Activated CD8-positive, alpha-beta memory T cell treated with anti-CD3 and anti-CD28 coated beads, Interleukin-2, amount 50 U/mL, for 48 hours (primary cell): ENCODE data around the gene ITCH.
A peak's percentile ranks its signal among the peaks of the same experiment; 100 is the strongest.

Experiments
- DNase-seq: peaks from one replicate; pipeline ENCODE4 v3.0.0-alpha.2; 2020

The ITCH gene

DNA sequence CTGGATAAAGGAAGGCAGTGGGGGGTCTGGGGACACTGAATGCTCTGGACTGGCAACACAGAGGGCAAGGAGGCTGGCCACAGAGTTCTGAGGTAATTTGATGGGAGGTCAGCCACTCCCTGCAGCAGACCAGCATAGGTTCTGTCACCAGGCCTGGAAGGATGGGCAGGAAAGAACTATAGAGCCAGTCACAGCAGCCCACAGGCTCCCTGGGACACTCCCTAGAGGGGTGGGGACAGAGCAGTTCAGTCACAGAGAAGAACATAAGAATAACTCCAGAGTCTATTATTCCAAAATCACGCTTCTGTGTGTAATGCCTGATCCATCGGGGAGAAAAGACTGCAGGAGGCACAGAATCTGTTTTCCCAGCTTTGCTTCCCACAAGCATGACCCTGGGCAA, 172.8 kb downstream of the ITCH start:
- no peak for DNase-seq

DNA sequence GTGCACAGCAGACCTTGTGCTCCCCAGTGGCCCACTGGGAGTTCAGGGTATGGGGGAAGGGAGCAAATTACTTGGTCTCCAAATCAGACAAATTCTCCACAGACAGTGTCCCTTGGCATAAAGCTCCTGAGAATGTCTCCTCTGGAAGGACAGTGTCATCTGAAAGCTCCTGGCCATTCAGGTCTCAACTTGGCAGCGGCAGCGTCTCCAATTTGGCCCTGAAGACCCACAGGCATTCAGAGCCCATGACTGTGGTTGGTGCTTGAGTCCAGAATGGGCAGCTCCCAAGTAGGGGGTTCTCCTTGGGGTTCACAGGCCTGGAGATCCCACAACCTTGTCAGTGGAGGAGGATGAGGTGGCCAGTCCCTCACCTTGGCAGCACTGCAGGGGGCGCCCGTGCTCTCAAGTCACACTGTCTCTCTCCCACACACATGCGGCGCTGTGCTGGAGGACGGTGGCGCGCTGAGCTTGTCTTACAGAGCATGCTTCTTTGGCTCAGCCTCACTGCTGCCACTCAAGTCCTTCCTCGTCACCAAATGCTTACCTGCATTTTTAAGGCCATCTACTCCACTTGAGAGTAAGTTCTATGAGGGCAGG, 173.8 kb downstream of the ITCH start:
- peak; percentile 69 for DNase-seq

DNA sequence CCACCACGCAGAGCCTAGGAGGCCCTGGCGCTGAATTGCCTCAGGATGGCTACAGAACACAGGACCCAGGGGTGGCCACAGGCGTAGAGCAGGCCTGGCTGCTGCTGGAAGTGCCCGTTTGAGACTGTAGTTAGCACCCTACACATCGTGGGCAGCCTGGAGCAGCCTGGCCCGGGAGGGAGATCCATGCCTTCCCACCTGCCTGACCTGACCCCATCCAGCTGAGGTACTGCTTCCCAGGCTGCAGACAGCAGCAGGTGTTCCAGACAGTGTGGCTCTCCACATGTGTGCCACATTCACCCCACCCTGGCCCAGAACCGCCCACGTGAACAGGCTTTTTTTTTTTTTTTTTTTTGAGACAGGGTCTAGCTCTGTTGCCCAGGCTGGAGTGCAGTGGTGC, 174.6 kb downstream of the ITCH start:
- no peak for DNase-seq

DNA sequence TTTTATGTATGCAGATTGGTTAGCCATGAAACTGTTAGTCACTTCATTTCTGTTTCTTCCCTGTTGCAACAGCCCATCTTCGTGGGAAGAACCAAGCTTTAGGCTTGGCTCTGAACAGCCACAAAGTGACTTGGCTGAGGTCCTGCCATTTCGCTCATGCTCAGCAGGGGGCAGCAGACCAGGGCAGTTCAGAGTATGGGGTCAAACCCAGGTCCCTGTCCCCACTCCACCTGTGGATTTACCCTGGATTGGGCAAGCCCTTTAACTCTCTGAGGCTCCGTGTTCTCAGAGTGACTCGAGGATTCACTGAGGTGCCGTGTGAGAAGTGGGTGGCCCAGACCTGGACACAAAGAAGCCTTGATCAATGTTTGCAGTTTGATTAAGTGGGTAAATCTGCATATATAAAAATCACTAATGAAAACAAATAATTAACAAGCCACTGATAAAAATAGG, 175.6 kb downstream of the ITCH start:
- peak; percentile 81 for DNase-seq

DNA sequence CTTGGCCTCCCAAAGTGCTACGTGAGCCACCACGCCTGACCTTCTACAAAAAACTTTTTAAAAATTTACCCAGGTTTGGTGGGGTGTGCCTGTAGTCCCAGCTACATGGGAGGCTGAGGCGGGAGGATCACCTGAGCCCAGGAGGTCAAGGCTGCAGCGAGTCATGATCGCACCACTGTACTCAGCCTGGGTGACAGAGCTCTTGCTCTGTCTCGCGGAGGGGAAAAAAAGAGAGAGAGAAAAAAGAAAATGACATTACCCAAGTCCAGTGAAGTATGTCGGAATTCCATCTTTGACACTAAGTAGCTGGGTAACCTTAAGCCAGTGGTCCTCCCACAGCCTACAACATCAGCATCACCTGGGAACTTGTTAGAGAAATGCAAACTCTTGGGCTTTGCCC, 176.7 kb downstream of the ITCH start:
- no peak for DNase-seq

DNA sequence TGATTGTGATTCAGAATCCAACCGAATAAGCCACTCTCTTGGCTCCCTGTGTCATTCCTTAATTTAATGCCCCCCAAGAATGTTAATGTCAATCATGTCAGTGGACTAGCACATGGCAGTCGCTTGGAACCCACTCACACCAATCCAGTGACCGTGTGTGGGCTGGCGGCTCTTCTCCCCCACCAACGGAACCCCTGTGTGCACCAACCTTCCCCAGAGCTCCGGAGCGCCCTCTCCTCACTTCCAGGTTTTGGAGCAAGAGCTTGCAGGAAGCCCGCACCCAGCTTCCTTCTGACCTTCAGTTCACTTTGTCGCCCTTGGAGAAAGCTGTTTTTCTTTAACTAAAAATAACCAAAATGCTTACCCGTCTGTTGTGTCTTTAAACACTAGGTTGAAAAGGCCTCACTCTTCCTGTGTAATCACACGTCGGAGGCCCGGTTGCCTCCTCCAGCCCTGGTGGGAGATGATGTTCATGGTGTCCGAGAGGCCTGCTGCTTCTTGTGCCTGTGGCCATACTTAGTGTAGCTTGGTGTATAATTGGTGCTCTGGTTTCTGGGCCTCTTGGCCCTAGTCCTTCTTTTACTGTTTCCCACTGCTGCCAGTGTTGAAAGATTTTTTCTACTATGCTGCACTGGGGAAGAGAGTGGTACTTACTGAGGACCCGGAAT, 177.7 kb downstream of the ITCH start:
- no peak for DNase-seq

DNA sequence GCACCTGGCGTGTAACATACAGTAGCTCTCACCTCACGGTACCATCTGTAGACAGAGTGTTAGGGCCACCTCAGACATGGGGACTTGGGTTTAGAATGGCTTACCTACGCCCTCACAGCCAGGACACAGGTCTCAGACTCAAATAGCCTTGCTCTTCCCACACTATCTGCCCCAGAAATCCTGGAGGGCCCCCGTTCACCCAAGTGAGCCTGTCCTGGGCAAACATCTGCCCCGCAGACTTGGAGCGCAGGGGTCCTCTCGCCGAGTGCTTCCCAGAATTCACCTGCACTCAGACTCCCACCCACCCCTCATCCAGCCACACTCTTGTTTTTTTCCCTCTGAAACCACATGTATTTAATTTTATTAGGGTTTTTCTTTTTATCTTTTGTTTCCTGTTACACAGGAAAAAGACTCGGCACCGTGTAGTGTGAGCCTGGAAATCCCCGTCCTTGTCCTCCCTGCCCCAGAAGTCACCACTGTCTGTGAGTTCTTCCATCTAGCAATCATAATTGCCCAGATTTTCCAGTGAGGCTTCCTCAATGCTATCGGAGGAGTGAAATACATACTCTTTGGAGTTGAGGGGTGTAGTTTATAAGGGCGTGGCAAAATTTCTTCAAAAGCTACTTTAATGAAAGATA, 178.3 kb downstream of the ITCH start:
- DNase-seq, result no peak

DNA sequence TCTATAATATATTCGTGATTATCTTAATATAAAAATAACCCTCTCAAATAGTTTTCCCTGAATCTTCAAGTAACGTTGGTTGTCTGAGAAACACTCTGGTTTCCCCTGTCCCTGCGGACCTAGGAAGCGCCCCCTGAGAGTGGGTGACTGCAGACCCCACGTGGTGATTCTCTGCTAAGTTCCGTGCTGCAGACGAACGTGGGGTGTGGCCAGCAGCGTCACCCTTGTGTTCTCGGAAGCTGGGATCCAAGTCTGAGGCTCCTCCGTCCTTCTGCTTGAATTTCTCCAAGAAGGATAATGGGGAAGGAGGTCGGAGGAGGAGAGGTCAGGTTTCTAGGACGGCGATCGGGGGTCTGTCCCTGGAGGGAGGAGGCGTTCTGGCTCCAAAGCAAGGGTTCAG, 178.8 kb downstream of the ITCH start:
- DNase-seq, result no peak

DNA sequence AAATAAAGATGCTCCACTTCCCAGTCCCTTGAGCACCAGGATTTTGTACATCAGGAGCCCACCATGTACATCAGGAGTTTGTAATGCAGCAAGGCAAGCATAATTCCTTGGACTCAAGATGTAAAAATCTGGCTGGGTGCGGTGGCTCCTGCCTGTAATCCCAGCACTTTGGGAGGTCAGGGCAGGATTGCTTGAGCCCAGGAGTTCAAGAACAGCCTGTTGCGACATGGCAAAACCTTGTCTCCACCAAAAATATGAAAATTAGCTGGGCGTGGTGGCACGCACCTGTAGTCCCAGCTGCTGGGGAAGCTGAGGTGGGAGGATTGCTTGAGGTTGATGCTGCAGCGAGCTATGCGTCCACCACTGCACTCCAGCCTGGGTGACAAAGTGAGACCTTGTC, 179.4 kb downstream of the ITCH start:
- DNase-seq, result no peak

DNA sequence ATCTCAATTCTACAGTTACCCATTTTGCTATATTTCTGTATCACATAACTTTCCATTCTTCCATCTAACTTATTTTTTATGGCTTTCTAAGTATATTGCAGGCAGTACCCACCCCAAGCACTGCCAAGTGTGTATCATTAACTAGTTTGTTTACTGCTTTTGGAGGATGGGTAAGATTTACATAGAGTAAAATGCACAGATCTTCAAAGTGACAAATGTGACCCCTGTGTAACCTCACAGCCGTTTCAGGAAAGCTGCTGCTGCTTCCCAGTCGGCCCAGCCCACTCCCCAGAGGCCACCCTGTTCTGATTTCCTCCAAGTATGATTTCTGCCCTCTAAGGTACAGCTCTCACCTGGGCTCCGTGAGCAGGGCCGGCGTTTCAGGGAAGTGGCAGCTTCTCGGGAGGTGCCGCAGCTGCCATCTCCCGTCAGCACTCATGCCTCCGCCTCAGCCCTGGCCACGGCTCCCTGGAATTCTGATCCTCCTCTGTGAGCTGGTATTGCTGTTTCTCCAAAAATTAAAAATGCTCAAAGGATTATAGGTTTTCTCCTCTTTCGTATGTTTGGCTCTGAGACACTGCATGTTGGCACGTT, 180.5 kb downstream of the ITCH start:
- DNase-seq, result no peak

DNA sequence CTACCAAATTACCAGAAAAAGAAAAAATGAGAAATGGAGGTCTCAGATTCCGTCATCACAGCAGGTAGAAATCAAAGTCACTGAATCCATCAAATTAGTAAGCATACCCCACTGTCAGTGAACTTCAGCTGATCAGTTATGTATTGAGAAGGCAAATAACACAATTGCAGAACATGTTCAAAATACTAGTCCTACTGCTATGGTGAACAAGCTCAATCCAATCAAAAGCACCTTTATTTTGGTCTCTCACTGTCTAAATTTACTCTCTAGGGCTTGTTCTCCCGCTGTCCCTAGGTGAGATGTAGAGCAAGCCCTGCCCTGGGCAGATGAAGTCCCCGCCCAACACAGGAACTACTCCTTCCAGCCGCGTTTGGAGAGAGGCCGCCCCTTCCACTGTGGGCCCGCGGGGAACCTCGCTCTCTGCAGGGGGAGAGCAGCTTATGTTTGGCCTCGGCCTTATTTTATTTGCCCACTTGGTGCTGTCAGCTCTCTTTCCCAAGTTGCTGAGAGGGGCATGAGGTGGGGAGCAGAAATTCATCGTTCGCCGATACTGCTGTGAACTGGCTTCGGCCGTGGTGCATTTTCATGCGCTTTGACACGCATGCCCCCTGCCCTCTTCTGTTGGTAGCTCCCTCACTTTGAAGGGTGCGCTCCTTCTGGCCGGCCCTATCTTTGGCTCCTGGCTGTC, 181.2 kb downstream of the ITCH start:
- peak; percentile 65 for DNase-seq

DNA sequence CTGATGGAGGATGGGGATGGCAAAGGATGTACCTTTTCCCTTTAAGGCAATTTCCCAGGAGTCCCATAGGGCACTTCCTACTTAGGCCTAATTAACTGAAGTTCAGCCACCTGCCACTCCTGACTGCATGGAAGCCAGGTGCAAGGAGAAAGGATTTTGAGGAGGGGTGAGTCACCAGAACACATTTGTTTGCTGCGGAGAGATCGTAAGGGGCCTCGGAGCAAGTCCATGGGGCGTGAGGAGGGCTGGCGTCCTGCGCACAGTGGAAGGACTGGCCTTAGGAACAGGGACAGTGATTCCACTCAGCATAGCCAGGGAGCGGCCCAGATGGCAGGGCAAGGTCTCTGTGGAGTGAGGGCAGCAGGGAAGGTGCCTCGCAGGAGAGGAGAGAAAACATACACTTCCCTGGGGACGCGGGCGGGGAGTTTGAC, 183.7 kb downstream of the ITCH start:
- no peak for DNase-seq

DNA sequence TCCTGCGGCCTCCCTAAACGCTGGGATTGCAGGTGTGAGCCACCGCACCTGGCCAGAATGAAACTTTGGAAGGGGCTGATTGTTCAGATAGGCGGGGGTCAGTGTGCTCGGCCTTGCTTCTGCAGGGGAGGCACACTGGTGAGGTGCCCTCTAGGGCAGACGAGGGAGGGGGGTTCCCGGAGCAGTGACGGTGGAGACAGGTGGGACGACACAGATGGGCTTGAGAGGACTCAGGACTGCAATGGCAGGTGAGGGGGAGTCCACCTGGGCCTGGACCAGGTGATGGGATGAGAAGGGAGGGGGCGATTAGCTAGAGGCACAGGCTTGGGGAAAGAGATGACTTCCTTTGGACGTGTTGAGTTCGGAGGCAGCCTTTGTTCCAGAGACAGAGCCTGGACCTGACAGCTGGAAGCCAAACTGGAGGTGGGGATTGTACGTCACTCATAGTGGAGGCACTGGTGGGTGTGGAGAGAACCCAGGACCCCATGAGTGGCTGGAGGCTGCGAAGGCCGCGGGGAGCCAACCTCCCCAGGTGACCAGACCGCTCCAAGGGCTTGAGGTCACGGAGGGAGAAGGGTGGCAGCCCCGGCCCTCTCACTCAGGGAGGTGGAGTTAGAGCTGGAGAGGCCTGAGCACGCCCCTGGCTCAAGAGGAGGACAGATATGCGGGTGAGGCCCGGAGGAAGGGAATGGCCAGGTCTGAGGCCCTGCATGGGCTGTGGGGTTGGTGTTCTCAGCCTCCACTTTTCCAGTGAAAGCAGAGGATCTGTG, 185.0 kb downstream of the ITCH start:
- no peak for DNase-seq

DNA sequence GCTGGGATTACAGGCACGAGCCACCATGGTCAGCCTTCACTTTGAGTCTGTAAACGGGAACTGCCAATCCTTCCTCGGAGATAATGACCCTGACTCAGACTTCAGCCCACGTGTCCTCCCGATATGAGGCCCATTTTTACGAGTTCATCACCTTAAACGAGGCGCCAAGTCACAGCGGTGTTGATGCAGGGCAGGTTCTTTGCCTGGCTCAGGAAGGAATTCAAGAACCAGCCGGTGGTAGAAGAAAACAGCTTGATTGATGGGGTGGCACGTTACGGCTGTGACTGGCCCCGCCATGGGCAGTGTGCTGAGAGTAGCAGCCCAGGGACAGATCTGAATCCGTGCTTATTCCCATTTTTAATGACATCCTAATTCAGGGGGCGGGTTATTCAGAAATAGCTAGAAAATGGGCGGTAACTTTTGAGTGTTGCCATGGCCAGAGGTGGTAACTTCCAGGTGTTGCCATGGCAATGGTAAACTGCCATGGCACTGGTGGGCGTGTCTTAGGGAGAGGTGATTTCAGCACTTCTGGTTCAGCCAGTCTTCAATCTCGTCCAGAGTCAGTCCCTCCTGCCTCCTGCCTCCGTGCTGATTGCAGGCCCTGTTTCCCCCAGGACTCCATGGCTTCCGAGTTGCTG, 186.3 kb downstream of the ITCH start:
- no peak for DNase-seq

DNA sequence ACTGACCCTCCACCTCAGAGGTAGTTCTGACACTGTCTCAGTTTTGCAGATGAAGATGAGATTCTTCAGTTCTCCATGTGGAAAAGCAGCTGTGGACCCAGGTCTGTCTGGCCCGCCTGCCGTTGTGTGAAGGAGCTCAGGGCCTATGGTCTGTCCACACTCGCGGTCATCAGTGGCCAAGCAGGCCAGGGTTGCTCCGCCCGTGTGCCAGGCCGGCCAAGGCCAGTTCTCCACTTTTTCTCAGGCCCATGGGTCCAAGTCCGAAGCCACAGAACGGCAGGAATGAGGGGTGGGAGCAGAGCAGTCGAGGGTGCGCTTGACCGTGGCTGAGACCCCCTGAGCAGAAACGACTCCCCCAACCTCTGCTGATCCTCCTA, 186.8 kb downstream of the ITCH start:
- DNase-seq, result no peak

DNA sequence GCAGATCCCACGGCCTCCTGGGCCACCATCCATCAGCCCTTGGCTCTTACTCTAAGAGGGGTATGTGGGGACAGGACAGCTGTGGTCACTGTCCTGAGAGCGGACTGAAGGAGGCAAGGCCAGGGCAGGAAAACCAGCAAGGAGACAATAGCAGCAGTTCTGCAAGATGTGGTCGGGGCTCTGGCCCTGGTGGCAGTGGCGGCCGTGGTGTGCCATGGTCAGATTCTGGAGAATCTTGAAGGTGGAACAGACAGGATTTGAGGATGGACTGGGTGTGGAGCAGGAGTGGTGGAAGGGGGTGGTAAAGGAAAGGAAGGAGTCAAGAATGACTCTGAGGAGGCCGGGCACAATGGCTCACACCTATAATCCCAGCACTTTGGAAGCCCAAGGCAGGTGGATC, 189.5 kb downstream of the ITCH start:
- DNase-seq, result no peak

DNA sequence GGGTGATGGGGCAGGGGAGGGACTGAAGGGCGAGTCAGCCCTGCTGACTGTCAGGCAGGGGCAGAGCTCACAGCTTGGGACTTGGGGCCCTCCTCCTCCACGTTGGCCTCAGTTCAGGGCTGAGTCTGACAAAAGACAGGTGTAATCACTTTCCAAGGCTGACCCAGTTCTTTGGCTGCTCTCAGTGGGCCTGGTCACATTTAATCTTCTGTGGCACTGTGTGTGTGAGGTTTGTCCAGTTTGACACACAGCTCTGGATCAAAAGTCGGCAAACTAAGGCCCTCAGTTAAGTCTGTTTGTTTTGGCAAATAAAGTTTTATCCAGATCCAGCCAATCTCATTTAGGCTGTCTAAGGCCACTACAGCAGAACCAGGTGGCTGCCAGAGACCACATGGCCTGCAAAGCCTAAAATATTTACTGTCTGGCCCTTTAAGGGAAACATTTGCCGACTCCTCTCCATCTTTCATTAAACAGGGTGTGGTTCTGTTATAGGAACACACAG, 190.3 kb downstream of the ITCH start:
- DNase-seq, result no peak

DNA sequence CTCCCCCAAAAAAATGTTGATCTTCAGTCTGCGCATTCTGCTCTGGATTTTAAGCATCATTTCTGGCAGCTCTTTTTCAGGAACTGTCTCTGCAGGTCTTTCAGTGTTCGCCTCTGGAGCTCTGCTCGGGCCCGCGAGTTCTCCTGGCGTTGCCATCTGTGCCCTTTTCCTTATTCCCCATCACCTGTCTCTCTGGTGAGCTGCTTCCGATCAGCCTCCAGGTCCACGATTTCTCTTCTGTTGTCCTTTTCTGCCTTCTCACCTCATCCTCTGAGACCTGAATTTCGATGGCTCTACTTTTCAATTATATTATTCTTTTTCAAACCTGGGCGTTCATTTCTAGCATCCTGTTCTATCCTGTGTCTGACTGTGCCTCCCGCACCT, 194.9 kb downstream of the ITCH start:
- DNase-seq, result no peak

DNA sequence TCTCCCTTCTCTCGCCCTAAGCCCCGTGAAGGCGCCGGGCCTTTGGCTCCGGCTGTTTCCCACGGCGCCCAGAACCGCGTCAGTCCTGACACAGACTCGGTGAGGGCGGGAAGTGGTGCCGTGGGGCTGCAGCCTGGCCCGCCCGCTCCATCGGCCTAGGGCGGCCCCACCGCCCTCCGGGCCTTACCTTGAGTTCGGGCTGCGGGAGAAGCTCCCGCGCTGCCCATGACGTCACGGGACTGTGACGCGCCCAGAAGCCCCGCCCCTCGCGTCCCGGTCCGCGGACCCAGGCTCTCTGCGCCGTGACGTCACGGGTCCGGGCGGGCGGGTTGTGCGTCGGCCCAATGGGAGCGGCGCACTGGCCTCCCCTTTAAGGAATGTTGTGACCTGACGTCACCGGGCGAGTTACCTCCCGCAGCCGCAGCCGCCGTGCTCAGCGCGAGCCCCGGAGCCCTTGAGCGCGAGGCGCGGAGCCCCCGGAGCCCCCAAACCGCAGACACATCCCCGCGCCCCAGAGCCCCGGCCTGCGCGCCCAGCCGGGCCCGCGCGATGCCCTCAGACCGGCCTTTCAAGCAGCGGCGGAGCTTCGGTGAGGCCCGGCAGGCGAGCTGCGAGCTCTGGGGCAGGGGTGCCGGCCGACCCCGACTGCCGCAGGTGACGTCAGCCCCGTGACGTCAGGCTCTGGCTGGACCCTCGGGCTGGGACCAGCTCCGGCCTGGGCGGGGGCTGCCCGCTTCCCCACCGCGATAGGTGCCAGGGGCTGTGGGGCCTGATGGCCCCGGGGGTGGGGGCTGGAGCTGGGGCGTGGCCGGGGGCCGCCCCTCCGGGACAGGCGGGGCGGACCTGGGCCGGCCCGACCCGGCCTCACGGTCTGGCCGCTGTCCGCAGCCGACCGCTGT, 195.5 kb downstream of the ITCH start, which contains the start of gene MAP1LC3A:
Gene MAP1LC3A, plus strand, starts transcription at position 399 of the 899 bp plus-strand sequence. Its CDS starts 151 bp downstream, at position 550.
- peak; percentile 98 for DNase-seq

DNA sequence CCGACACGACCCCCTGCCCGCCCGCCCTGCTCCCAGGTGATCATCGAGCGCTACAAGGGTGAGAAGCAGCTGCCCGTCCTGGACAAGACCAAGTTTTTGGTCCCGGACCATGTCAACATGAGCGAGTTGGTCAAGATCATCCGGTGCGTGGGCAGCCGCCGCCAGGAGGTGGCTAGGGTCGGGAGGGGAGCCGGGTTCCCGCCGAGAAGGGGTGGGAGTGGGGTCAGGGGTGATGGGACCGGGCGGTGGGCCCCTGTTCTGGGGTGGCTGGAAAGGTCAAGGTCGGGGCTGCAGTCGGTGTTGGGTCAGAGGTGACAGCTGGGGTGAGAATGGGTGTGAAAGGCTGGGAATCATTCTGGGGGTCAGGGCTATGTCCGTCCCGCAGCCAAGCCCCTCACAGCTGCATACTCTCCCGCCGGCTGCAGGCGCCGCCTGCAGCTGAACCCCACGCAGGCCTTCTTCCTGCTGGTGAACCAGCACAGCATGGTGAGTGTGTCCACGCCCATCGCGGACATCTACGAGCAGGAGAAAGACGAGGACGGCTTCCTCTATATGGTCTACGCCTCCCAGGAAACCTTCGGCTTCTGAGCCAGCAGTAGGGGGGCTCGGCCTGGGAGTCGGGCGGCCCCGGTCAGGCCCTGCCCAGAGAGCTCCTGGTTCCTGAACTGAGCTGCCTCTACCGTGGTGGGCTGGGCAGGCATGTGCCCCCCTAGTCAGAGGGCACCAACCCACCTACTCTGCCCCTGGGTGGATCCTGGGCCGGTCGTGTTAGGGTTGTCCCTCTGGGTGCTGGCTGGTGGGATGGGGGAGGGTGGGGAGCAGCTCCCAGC, 196.5 kb downstream of the ITCH start:
- no peak for DNase-seq
